Heart left ventricle (tissue), 16 donors: ENCODE results near the gene BLZF1. TPM values are rescaled to one million over a fixed set of nuclear protein-coding genes. Genes with fewer than 3 reads are reported as not detected.
"Not testable (repeated sequence)": the region's sequence is repeated elsewhere in the genome, so short reads cannot be mapped to it uniquely, and the experiment has no call there.

Experiments
- ATAC-seq, 4 donors: fragments of 200-7000 bp; cut with Tn5 transposase; one replicate each; pipeline ENCODE4 v1.9.1; 2020 to 2022; ENCODE audit warnings: moderate library complexity in 4 of 4, mild to moderate bottlenecking in 3 of 4, moderate number of reproducible peaks in 1 of 4
- DNase-seq, 5 donors: peaks; one replicate each; pipeline ENCODE4 v3.0.0-alpha.2; 2020
- H3K27ac ChIP-seq, 12 donors: fragments of 200-600 bp; sonication (generic) in 4 of 12; one replicate each; pipeline versions ENCODE4 v1.5.0 to v1.8.0; 2016 to 2022; ENCODE audit warnings: mild to moderate bottlenecking in 2 of 12
- H3K27me3 ChIP-seq, 9 donors: fragments of 200-600 bp; sonication (generic) in 2 of 9; one replicate each; pipeline versions ENCODE4 v1.5.1 to v1.8.0; 2016 to 2022; ENCODE audit warnings: mild to moderate bottlenecking in 3 of 9
- H3K36me3 ChIP-seq, 9 donors: fragments of 200-600 bp; sonication (generic) in 2 of 9; one replicate each; pipeline versions ENCODE4 v1.5.0 to v1.8.0; 2018 to 2022; ENCODE audit warnings: mild to moderate bottlenecking in 2 of 9
- H3K4me1 ChIP-seq, 12 donors: fragments of 200-600 bp; sonication (generic) in 4 of 12; one replicate each; pipeline versions ENCODE4 v1.5.0 to v1.8.0; 2016 to 2022; ENCODE audit warnings: mild to moderate bottlenecking in 3 of 12
- H3K4me3 ChIP-seq, 12 donors: fragments of 200-600 bp; sonication (generic) in 4 of 12; one replicate each; pipeline versions ENCODE4 v1.5.0 to v1.8.0; 2017 to 2022; ENCODE audit warnings: mild to moderate bottlenecking in 9 of 12, moderate library complexity in 4 of 12
- H3K9me3 ChIP-seq, 12 donors: fragments of 200-600 bp; sonication (generic) in 4 of 12; one replicate each; pipeline versions ENCODE4 v1.5.0 to v1.8.0; 2016 to 2022; ENCODE audit warnings: mild to moderate bottlenecking in 1 of 12
- POLR2A ChIP-seq, 2 donors: fragments of 450-650 bp; IDR thresholded peaks; one replicate each; pipeline ENCODE4 v1.6.1; 2017; ENCODE audit warnings: antibody characterized with exemption in 2 of 2, mild to moderate bottlenecking in 2 of 2, moderate library complexity in 2 of 2
- WGBS, 4 donors: extraction: QIAGEN DNeasy Blood & Tissue Kit in 2 of 4; methylation state at CpG; one replicate each; pipeline versions ENCODE4 v1.1.5 to v1.1.7; 2013 to 2018; 5-methylcytosine and 5-hydroxymethylcytosine counted together
- intact Hi-C, 10 donors: fragments of 100-400 bp; cut with DNase I; formaldehyde crosslinking; loops; one replicate each; pipeline versions ENCODE4 v1.11.1 to v1.14.2; 2022
- polyA plus RNA-seq, 2 donors: library from polyadenylated mRNA; stranded (reverse); fragments of 200-250 nt; gene quantifications; one replicate each; pipeline ENCODE4 v1.2.3, GENCODE V29; 2013
- total RNA-seq, 9 donors: library from RNA; depleted of rRNA in 2 of 9; stranded (reverse); fragments of >200 nt in 2 of 9; fragmentation: NEBNext Ultra II Directional in 3 of 9; extraction: Animal tissue kit (Norgen Biotek cat#: 25700) in 3 of 9; gene quantifications; one replicate each; pipeline versions ENCODE4 v1.1.0 to v1.2.4, GENCODE V29; 2016 to 2023
- TF ChIP-seq, protein P1 (sequence below), 12 donors: fragments of 200-600 bp; sonication (generic) in 4 of 12; IDR thresholded peaks; one replicate each; pipeline versions ENCODE4 v1.5.0 to v1.8.0; 2018 to 2022; ENCODE audit warnings: antibody characterized with exemption in 12 of 12, mild to moderate bottlenecking in 5 of 12
- donor health status: ischemic (EF 13 %, LVEDD 7.1; RV severe dilation, severe dysfunction).
- donor health status: healthy with polysubstance abuse.
- donor health status: DM: no; HTN: yes; CAD: no.
- donor health status: DM: no; HTN: no; CAD: no.
- donor health status: ischemic (EF 25% LVEDD 6.9; RV normal size, moderate dysfunction).
- donor health status: ischemic (EF 25% LVEDD 5.7; RV mildly dilated, moderate dysfunction).
- donor health status: healthy.
- donor health status: DM: yes; HTN: yes; CAD: no.
- donor health status: ischemic (EF 35%, LVEDD 5.7; RV mildly dilated, moderate dysfunction).
- donor health status: nonischemic (EF 11% LVEDD 7.7; RV severe dilation, severe dysfunction).
- donor health status: DM: yes; HTN: yes; CAD: no.
- donor health status: PGD.
- donor health status: ischemic (EF 29% LVEDD 5.4; RV normal size, mild dysfunction).
- donor health status: nonischemic (EF 23%, LVEDD 6.1; RV moderate dilation, normal function).

The BLZF1 gene
- total and polyA plus RNA-seq, 11 donors, result 7.5 to 31.3 (median 22.7) TPM

DNA sequence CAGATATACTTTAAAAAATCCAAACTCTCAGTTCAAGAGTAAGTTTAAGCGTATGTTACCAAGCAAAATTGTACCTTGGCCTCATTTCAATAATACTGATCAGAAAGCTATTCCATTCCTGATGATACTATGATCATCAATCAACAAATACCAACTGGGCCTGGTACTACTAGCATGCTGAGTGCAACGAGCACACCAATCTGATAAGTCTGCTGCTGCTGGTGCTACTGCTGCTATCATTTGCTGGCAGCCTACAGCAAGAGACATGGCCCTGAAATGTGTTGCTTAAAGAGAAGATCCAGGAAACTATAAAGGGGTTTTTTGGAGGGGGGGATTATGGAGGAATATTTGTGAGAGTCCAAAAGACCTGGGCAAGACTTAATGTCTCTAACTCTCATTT lies 40.1 kb upstream of the BLZF1 start:
- WGBS, 4 donors, result 85 to 91% (median 88%) methylated on average over 2 of the region's 2 CpGs

DNA sequence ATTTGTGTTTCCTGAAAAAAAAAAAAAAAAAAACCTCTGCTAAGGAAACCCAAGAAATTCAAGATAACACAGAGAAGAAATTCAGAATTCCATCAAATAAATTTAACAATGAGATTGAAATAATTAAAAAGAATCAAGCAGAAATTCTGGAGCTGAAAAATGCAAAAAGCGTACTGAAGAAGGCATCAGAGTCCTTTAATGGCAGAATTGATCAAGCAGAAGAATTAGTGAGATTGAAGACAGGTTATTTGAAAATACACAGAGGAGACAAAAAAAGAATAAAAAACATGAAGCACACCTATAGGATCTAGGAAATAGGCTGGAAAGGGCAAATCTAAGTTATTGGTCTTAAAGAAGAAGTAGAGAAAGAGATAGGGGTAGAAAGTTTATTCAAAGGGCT lies 38.6 kb upstream of the BLZF1 start:
- no peak overlapping the region for H3K4me3 ChIP-seq
- H3K36me3 ChIP-seq, result no peaks in the 10 kb centered on the region
- H3K27me3 ChIP-seq, result no peaks in the 10 kb centered on the region
- no peak for TF ChIP-seq POLR2A (IDR thresholded peaks at IDR 0.05)
- TF ChIP-seq, protein P1, sequence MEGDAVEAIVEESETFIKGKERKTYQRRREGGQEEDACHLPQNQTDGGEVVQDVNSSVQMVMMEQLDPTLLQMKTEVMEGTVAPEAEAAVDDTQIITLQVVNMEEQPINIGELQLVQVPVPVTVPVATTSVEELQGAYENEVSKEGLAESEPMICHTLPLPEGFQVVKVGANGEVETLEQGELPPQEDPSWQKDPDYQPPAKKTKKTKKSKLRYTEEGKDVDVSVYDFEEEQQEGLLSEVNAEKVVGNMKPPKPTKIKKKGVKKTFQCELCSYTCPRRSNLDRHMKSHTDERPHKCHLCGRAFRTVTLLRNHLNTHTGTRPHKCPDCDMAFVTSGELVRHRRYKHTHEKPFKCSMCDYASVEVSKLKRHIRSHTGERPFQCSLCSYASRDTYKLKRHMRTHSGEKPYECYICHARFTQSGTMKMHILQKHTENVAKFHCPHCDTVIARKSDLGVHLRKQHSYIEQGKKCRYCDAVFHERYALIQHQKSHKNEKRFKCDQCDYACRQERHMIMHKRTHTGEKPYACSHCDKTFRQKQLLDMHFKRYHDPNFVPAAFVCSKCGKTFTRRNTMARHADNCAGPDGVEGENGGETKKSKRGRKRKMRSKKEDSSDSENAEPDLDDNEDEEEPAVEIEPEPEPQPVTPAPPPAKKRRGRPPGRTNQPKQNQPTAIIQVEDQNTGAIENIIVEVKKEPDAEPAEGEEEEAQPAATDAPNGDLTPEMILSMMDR (IDR thresholded peaks at IDR 0.05), result no peak
- 96 to 99% (median 98%) methylated on average over 1 of the region's 1 CpG for WGBS, 4 donors
- peaks cover 0 to 14% (median 0%) of the 10 kb centered on the region in 12 donors for H3K4me1 ChIP-seq
- H3K9me3 ChIP-seq, result peaks cover 0 to 42% (median 7%) of the 10 kb centered on the region in 12 donors
- H3K27ac ChIP-seq, result no peak overlapping the region
- intact Hi-C loops, result no loop called here
- DNase-seq, result no peak
- no peak for ATAC-seq

More for the DNA sequence above, 40.1 kb upstream of the BLZF1 start:
- ATAC-seq (no peak), DNase-seq (no peak)
- Histone ChIP-seq H3K27ac (no peak overlapping the region), H3K36me3 (peaks cover 0 to 2% (median 0%) of the 10 kb centered on the region in 9 donors), H3K9me3 (peaks cover 0 to 40% (median 7%) of the 10 kb centered on the region in 12 donors), H3K27me3 (no peaks in the 10 kb centered on the region), H3K4me1 (peaks cover 0 to 14% (median 0%) of the 10 kb centered on the region in 12 donors), H3K4me3 (no peak overlapping the region)
- intact Hi-C loops, result no loop called here
- TF ChIP-seq, protein P1 (IDR thresholded peaks at IDR 0.05), result no peak
- TF ChIP-seq POLR2A (IDR thresholded peaks at IDR 0.05), result no peak

DNA sequence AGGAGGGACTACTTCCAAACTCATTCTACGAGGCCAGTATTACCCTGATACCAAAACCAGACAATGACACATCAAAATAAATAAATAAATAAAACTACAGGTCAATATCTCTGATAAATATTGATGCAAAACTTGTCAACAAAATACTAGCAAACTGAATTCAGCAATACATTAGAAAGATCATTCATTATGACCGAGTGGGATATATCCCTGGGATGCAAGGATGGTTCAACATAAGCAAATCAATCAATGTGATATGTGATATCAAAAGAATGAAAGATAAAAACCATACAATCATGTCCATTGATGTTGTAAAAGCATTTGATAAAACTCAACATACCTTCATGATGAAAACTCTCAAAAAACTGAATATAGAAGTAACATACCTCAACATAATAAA lies 37.1 kb upstream of the BLZF1 start:
- no peak for ATAC-seq
- intact Hi-C loops, result no loop called here
- no peak for DNase-seq
- Histone ChIP-seq H3K9me3 (peaks cover 0 to 51% (median 7%) of the 10 kb centered on the region in 12 donors), H3K27me3 (no peaks in the 10 kb centered on the region), H3K4me3 (no peak overlapping the region), H3K36me3 (peaks cover 0 to 3% (median 0%) of the 10 kb centered on the region in 9 donors), H3K4me1 (peaks cover 0 to 14% (median 0%) of the 10 kb centered on the region in 12 donors), H3K27ac (no peak overlapping the region)
- TF ChIP-seq POLR2A (IDR thresholded peaks at IDR 0.05), result no peak
- TF ChIP-seq, protein P1 (IDR thresholded peaks at IDR 0.05), result no peak
- WGBS, 4 donors, result 94 to 98% (median 97%) methylated on average over 2 of the region's 2 CpGs

DNA sequence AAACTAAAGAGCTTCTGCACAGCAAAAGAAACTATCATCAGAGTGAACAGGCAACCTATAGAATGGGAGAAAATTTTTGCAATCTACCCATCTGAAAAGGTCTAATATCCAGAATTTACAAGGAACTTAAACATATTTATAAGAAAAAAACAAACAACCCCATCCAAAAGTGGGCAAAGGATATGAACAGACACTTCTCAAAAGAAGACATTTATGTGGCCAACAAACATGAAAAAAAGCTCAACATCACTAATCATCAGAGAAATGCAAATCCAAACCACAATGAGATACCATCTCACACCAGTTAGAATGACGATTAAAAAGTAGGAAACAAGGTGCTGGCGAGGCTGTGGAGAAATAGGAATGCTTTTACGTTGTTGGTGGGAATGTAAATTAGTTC lies 33.3 kb upstream of the BLZF1 start:
- peaks cover 0 to 43% (median 7%) of the 10 kb centered on the region in 12 donors for H3K9me3 ChIP-seq
- H3K27ac ChIP-seq, H3K4me3 ChIP-seq, DNase-seq, intact Hi-C loops, ATAC-seq, H3K4me1 ChIP-seq, H3K36me3 ChIP-seq, H3K27me3 ChIP-seq: not testable (repeated sequence)
- 95 to 99% (median 96%) methylated on average over 3 of the region's 3 CpGs for WGBS, 4 donors

DNA sequence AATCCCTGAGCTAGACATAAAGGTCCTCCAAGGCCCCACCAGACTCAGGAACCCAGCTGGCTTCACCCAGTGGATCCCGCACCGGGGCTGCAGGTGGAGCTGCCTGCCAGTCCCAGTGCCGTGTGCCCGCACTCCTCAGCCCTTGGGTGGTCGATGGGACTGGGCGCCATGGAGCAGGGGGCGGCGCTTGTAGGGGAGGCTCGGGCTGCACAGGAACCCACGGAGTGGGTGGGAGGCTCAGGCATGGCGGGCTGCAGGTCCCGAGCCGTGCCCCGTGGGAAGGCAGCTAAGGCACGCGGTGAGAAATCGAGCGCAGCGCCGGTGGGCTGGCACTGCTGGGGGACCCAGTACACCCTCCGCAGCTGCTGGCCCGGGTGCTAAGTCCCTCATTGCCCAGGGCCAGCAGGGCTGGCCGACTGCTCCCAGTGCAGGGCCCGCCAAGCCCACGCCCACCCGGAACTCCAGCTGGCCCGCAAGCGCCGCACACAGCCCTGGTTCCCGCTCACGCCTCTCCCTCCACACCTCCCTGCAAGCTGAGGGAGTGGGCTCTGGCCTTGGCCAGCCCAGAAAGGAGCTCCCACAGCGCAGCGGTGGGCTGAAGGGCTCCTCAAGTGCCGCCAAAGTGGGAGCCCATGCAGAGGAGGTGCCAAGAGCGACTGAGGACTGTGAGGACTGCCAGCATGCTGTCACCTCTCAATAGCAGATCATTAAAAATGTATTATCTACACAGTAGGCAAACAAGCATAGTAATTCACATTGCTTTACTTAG lies 30.9 kb upstream of the BLZF1 start:
- H3K27ac ChIP-seq, H3K4me1 ChIP-seq, intact Hi-C loops, H3K4me3 ChIP-seq, H3K27me3 ChIP-seq, H3K36me3 ChIP-seq, ATAC-seq: not testable (repeated sequence)
- DNase-seq, result peak in 1 of 5 donors; percentile 36
- H3K9me3 ChIP-seq, result peaks cover 0 to 19% (median 0%) of the 10 kb centered on the region in 12 donors
- WGBS, 4 donors, result 97 to 98% (median 98%) methylated on average over 23 to 35 of the region's 35 CpGs
